HG03097 (cell line): ENCODE measurements around the gene CYBC1.
"Not testable (repeated sequence)": the region's sequence is repeated elsewhere in the genome, so short reads cannot be mapped to it uniquely, and the experiment has no call there.

ENCODE experiments used
- ATAC-seq: cut with Tn5 transposase; IDR thresholded peaks from one replicate; pipeline ENCODE4 v1.9.1; 2021; ENCODE audit not compliant: unreplicated experiment, low FRiP score

The CYBC1 gene

GRCh38 chr17:82479602-82480001, 29.1 kb upstream of the CYBC1 start:
- ATAC-seq: no peak

- no peak for ATAC-seq
These were observed 27.4 kb upstream of the CYBC1 start for GRCh38 chr17:82477934-82478333.

- ATAC-seq: no peak
These were observed 24.9 kb upstream of the CYBC1 start for GRCh38 chr17:82475458-82475857.

GRCh38 chr17:82474223-82475010, 23.9 kb upstream of the CYBC1 start:
- no peak for ATAC-seq

GRCh38 chr17:82470065-82470464, 19.5 kb upstream of the CYBC1 start:
- ATAC-seq: no peak

- no peak for ATAC-seq
These were observed 18.1 kb upstream of the CYBC1 start for GRCh38 chr17:82468692-82469091.

- no peak for ATAC-seq
These were observed 14.6 kb upstream of the CYBC1 start for GRCh38 chr17:82465023-82465603.

- no peak for ATAC-seq
These were observed 14.0 kb upstream of the CYBC1 start for GRCh38 chr17:82464567-82464929.

GRCh38 chr17:82463925-82464566, 13.5 kb upstream of the CYBC1 start:
- ATAC-seq: no peak

GRCh38 chr17:82463391-82463790, 12.8 kb upstream of the CYBC1 start:
- ATAC-seq: no peak

GRCh38 chr17:82461827-82462524, 11.4 kb upstream of the CYBC1 start:
- no peak for ATAC-seq

- not testable (repeated sequence) for ATAC-seq
These were observed 9.4 kb upstream of the CYBC1 start for GRCh38 chr17:82459936-82460335.

- ATAC-seq: no peak
These were observed 8.4 kb upstream of the CYBC1 start for GRCh38 chr17:82458885-82459424.

GRCh38 chr17:82458179-82458884, 7.8 kb upstream of the CYBC1 start, which contains the start of gene NARF:
TSS of gene NARF (plus strand) at chr17:82458741. CDS start at chr17:82458804, 63 bp downstream.
- peak; percentile 88 for ATAC-seq

- no peak for ATAC-seq
These were observed 7.3 kb upstream of the CYBC1 start for GRCh38 chr17:82457929-82458178.

GRCh38 chr17:82457073-82457928, 6.7 kb upstream of the CYBC1 start:
- no peak for ATAC-seq

GRCh38 chr17:82453706-82454105, 3.2 kb upstream of the CYBC1 start:
- ATAC-seq: not testable (repeated sequence)

- not testable (repeated sequence) for ATAC-seq
These were observed 2.6 kb upstream of the CYBC1 start for GRCh38 chr17:82453151-82453550.

GRCh38 chr17:82452162-82452561, 1.6 kb upstream of the CYBC1 start:
- ATAC-seq: no peak
